22Rv1 (cell line): ENCODE measurements around the gene UACA.

ENCODE experiments used
- H3K27ac ChIP-seq: fragments of 450-650 bp; 2 replicates; pipeline ENCODE4 v1.5.1; 2017
- ZFX ChIP-seq: fragments of 450-650 bp; IDR thresholded peaks from 2 replicates; pipeline ENCODE4 v1.6.1; 2017; ENCODE audit warnings: antibody characterized with exemption, borderline replicate concordance
- TF ChIP-seq, protein P1 (sequence below): fragments of 450-650 bp; IDR thresholded peaks from 2 replicates; pipeline ENCODE4 v1.5.1; 2017; ENCODE audit warnings: mild to moderate bottlenecking

UACA gene

DNA sequence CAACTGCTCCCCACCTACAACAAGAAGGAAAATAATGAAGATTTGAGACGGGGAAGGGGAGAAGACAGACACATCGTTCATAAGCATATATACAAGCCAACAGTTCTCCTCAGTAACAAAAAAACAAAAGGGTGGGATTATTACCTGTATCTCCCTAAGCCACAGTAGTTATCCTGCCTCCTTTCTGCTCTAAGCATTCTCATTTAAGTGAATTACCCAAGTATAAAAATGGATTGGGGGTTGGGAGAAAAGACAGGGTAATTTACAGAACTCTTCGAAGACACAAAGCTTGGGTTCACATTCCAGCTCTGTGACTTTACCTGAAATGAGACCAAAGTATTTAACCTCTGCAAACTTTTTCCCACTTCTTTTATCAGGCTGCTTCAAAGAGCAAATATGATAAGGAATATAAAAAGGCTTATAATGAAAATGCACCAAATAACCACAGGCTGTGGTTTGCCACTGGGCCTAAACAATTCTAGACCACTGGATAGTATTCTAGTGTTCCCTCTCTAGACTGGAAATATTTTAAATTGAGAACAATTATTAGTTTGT, 64.4 kb downstream of the UACA start:
- no peak overlapping the region for H3K27ac ChIP-seq
- TF ChIP-seq, protein P1, sequence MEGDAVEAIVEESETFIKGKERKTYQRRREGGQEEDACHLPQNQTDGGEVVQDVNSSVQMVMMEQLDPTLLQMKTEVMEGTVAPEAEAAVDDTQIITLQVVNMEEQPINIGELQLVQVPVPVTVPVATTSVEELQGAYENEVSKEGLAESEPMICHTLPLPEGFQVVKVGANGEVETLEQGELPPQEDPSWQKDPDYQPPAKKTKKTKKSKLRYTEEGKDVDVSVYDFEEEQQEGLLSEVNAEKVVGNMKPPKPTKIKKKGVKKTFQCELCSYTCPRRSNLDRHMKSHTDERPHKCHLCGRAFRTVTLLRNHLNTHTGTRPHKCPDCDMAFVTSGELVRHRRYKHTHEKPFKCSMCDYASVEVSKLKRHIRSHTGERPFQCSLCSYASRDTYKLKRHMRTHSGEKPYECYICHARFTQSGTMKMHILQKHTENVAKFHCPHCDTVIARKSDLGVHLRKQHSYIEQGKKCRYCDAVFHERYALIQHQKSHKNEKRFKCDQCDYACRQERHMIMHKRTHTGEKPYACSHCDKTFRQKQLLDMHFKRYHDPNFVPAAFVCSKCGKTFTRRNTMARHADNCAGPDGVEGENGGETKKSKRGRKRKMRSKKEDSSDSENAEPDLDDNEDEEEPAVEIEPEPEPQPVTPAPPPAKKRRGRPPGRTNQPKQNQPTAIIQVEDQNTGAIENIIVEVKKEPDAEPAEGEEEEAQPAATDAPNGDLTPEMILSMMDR: no peak
- no peak for TF ChIP-seq ZFX

DNA sequence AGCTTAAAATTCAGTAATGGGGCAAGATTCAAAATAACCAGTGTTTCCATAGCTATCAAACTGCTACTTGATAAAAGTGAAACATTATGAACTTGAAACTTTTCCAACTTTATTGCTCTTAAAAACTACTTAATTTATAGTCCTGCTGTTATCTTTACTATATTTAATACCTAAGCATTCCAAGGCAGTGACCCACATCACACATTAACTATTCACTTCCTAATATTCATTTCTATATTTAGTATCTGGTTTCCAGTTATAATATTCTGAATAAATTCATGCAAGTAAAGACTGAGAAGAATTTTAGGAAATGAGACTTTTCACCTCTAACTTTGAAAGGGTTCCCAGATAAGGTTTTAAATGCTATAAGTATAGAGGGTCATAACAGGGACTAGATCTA, 64.9 kb downstream of the UACA start:
- no peak overlapping the region for H3K27ac ChIP-seq
- TF ChIP-seq, protein P1: no peak

DNA sequence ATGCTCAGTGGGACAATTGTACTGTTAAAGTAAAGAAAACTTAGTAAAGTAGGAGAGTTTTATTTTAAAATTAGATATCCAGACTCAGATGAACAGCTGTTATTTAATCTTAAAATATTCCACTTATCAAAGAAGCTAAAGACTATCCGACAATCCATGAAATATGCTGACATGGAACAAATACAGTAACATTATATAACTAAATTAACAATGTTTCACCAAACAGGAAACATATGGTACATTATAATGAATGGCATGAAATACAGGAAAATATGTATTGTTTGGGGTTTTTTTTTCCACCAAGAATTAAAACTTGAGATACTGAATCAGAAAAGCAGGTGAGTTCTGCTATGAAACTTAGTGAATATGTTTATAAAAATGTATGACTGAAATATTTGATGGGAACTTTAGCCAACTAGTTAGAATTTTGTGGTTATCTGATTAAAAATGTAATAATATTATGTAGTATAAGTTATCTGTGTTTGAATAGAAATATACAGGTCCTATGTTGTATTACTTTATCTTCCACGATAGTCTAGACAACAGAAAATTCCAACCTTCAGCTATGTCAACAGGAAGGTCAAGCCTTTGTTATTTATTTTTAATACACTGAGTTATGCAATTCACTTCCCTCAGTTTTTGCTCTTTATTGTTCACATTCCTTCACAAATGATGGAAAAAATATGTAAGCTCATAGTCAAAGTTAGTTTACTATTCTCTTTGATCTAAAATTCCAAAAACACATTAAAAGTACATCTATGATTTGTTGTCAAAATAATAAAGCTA, 72.7 kb downstream of the UACA start:
- no peak overlapping the region for H3K27ac ChIP-seq
- TF ChIP-seq, protein P1: no peak
- no peak for TF ChIP-seq ZFX

DNA sequence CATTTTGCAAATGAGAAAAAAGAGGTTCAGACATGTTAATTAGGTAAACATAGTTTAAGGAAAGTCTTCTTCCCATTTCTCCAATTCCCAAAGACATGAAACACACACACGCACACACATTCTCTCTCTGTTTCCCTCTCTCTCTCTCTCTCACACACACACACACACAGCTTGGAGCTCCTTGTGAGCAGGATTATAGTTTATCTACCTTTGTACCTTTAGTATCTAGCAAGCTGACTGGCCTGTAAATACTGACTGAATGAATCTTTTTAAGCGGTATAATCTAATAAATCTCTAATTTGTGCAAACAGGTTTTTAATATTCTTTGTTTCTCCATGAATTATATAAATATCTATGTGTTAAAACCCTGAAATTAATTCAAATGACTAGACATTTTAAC, 73.3 kb downstream of the UACA start:
- H3K27ac ChIP-seq: no peak overlapping the region

DNA sequence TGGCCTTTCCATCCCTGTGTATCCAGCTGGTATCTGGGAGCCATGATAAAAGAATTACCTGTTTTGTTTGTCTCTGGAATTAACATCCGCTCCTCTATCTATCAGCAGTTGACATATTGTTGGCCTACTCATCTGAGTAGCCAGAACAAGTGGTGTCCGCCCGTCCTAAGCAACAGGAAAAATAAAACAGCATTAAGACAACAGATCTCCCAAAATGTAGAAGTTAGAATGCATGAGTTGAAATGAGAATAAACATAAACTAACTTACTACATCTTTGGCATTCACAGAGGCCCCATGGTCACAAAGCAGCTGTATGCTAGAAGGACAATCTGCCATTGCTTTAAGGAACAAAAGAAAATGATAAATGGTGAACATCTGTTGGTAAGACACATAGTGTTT, 75.9 kb downstream of the UACA start:
- no peak overlapping the region for H3K27ac ChIP-seq
- TF ChIP-seq, protein P1: no peak
- no peak for TF ChIP-seq ZFX

More for the DNA sequence above, 73.3 kb downstream of the UACA start:
- TF ChIP-seq, protein P1: no peak
- TF ChIP-seq ZFX: no peak

DNA sequence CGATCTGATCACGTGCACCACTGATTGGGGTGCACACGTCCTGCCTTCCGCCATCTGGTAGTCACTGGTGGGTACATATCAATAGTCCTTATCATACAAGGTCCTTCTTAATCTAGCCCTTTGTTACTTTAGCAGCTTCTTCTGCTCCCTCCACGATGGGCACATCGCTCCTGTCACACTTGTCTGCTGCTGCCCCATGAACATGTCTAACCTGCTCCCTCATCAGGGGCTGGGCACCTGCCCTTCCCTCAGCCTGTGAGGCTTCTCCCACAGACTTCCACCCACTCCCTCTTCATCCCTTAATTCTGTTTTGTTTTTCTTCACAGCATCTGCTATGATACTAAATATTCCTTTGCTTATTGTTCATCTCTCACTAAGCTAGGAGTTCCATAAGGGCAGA, 82.5 kb downstream of the UACA start:
- no peak for TF ChIP-seq ZFX
- TF ChIP-seq, protein P1: no peak
- no peak overlapping the region for H3K27ac ChIP-seq

DNA sequence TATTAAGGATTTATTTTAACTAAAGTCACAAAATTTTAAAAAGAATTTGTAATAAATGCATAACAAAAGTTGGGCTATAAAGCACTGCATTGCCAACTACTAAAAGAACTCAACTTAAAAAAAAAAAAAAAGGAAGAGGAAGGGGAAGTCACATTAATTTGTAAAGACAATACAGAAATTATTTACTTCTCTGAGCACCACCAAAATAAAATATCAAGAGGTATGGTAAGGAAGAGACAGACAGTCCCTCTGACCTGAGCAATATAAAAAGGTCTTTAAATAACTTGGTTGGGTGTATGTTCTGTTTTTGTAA, 83.5 kb downstream of the UACA start:
- TF ChIP-seq ZFX: no peak
- TF ChIP-seq, protein P1: peak; percentile 13
- H3K27ac ChIP-seq: no peak overlapping the region
